GM21723 (cell line): Measurements from ENCODE around the gene SMIM35.

Source experiments
- ATAC-seq: cut with Tn5 transposase; IDR thresholded peaks from one replicate; pipeline ENCODE4 v1.9.1; 2021; ENCODE audit warnings: mild to moderate bottlenecking, moderate library complexity; ENCODE audit not compliant: unreplicated experiment

The SMIM35 gene

GRCh38 chr11:118046051-118046963 lies 40.5 kb downstream of the SMIM35 start:
- ATAC-seq, result no peak

GRCh38 chr11:118045191-118045590 lies 41.6 kb downstream of the SMIM35 start:
- ATAC-seq, result no peak

- ATAC-seq, result no peak
These were observed 44.0 kb downstream of the SMIM35 start for GRCh38 chr11:118042796-118043195.

DNA sequence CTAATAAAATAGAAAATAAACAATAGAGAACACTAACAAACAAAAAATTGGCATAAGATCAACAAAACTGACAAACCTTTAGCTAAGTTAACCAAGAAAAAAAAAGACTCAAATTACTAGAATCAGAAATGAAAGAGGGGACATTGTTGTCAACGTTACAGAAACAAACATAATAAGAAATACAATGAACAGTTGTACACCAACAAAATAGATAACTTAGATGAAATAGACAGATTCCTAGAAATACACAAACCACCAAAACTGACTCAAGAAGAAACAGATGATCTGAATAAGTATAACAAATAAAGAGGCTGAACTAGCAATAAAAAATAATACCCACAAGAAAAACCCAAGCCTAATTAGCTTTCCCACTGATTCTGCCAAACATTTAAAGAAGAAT lies 44.6 kb downstream of the SMIM35 start:
- no peak for ATAC-seq

- no peak for ATAC-seq
These were observed 53.3 kb downstream of the SMIM35 start for GRCh38 chr11:118033443-118033842.

DNA sequence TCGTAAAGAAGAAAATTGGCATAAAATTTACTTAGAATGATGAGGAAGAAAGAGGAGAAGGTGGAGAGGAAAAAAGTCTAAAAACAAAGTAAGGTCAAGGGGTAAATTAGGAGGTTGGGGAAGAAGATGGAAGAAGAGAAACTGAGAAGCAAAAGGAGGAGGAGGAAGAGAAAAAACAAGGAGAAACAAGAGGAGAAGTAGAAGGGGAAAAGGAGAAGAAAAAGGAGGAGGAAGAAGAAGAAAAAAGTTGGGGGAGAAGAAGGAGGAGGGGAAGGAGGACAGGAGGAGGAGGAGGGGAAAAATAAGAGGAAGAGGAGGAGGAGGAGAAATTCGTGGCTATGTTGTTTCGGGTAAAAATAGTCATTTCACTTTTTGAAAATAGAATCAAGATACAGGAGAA lies 58.1 kb downstream of the SMIM35 start:
- ATAC-seq, result no peak

DNA sequence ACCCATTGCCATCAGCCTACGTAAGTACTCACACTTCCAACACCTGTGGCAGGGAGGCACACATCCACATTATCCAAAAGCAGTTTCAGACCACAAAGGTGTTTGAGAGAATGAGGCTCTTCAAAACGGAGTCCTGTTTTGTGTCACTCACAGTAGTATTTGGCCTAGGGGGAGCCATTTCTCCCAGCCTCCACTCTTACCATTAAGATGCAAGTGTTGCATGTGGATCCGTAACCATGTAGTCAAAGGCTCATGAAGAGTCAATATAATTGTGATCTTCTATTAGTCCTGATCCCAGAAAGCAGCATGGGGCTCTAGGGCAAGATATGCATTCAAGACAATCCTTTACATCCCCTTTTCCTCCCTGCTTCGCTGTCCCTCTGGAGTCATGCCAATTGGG lies 59.1 kb downstream of the SMIM35 start:
- ATAC-seq, result no peak

DNA sequence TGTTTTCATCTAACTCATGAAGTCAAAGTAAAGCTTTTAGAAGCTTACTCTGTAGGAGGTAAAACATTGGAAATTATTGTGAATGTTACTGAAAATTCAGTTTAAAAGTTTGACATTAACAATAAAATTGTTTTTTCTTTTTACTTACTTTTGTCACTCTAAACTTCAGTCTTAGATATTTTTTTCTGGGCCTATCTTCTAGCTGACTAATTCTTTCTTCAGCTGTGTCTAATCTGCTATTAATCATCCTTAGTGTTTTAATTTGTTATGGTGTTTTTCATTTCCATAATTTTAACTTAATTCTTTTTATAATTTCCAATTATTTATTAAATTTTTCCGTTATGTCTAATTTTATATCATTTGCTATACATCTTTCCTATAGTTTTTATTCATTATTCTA lies 65.6 kb downstream of the SMIM35 start:
- ATAC-seq, result no peak

DNA sequence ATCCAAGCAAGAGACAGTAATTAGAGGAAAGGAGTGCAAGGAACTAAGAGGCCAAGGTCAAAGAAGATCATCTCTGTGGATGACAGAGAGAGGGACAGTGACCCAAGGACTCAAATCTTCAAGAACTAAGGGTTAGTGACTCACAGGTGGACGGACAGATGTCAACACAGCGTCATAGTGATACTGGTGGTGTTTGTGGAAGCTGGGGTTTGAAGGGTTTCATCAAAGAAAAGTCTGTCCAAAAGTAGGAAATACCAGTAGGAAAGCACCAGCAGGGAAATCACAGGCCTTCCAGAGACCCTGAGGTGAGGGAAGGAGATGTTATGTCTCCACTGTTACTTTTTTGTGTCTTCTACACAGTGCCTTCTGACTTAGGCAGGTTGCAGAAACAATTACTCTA lies 68.4 kb downstream of the SMIM35 start:
- no peak for ATAC-seq

DNA sequence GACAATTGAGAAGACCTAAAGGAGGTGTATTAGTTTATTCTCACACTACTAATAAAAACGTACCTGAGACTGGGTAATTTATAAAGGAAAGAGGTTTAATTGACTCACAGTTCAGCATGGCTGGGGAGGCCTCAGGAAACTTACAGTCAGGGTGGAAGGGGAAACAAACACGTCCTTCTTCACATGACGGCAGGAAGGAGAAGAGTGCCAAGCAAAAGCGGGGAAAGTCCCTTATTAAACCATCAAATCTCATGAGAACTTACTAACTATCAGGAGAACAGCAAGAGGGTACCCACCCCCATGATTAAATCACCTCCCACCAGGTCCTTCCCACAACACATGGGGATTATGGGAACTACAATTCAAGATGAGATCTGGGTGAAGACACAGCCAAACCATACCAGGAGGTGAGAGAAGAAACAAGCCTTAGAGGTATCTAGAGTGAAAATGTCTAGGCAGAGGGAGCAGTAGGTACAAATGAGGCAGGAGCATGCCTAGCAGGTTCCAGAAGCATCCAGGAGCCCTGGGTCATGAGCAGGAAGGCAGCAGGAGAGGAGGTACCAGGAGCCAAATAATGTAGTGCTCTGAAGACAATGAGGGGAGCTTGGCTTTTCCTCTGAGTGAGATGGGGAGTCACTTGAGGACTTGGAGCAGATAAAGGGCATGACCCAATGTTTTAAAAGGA lies 69.0 kb downstream of the SMIM35 start:
- ATAC-seq, result no peak

DNA sequence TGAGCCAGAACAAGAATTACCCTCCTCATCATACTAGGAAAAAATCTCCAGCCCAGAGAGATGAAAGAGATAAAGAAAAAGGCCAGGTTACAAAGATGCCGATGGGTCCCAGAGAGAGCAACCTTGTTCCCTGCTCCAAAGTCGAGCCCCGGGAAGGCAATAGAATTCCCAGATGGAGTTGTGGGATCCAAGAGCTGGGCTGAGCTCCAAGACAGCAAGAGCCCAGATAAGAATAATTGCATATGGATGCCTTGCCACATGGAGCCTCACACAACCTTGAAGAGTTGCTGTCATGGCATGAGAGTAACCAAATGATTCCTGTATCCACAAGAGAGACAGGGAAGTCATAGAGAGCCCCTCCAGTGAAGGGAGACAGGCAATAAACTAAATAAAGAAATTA lies 69.7 kb downstream of the SMIM35 start:
- no peak for ATAC-seq

GRCh38 chr11:118016104-118016503 lies 70.7 kb downstream of the SMIM35 start:
- ATAC-seq, result no peak

GRCh38 chr11:118015385-118015841 lies 71.3 kb downstream of the SMIM35 start:
- no peak for ATAC-seq

DNA sequence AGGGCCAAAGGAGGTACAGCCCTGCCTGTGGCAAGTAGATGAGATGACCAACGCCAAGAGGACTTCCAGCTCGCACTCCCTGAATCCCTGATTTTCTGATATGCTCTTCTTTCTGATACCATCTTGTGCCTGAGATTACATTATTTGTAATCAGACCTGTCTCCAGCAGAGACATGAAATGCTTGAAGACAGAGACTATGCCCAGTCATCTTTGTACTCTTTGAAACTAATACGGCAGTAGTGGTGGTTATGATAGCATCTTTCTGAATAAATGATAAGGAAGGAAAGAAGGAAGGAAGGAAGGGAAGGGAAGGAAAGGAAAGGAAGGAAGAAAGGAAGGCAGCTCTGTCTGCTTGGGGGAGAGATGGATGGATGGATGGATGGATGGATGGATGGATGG lies 72.7 kb downstream of the SMIM35 start:
- ATAC-seq, result no peak

- ATAC-seq, result no peak
These were observed 74.6 kb downstream of the SMIM35 start for GRCh38 chr11:118012083-118012669.

GRCh38 chr11:118010738-118011461 lies 75.9 kb downstream of the SMIM35 start:
- ATAC-seq, result peak; percentile 79

GRCh38 chr11:118009864-118010737 lies 76.7 kb downstream of the SMIM35 start:
- no peak for ATAC-seq

GRCh38 chr11:118008271-118008911 lies 78.4 kb downstream of the SMIM35 start:
- no peak for ATAC-seq

GRCh38 chr11:118007563-118008270 lies 79.0 kb downstream of the SMIM35 start:
- ATAC-seq, result peak; percentile 43
